HL-60 (cell line): ENCODE results near the gene AOC1.

ENCODE experiments used
- DNase-seq, 2 experiments: peaks; one replicate each; pipeline ENCODE4 v3.0.0-alpha.2; 2010 to 2020; ENCODE audit warnings: low read depth in 1 of 2, low spot score in 1 of 2
- H3K27ac ChIP-seq: fragments of 250-450 bp; sonication (Bioruptor Pico); replicated peaks from 2 replicates; pipeline ENCODE4 v1.5.1; 2020; ENCODE audit warnings: mild to moderate bottlenecking, moderate library complexity
- H3K27me3 ChIP-seq: fragments of 250-450 bp; sonication (Bioruptor Pico); 2 replicates; pipeline ENCODE4 v1.5.1; 2021; ENCODE audit warnings: mild to moderate bottlenecking, moderate library complexity; ENCODE audit not compliant: insufficient read depth, poor library complexity, severe bottlenecking
- H3K4me3 ChIP-seq: replicated peaks from 2 replicates; pipeline ENCODE4 v1.5.1; 2011; ENCODE audit warnings: mild to moderate bottlenecking, control low read depth, low read length; ENCODE audit not compliant: insufficient read depth
- CTCF ChIP-seq: IDR thresholded peaks from one replicate; pipeline ENCODE4 v1.5.1; 2011; ENCODE audit warnings: low read length, control low read depth, inconsistent platforms; ENCODE audit not compliant: insufficient read depth
- GABPA ChIP-seq: IDR thresholded peaks from 2 replicates; pipeline ENCODE4 v1.6.1; 2012; ENCODE audit warnings: low read depth
- POLR2AphosphoS5 ChIP-seq: IDR thresholded peaks from 2 replicates; pipeline ENCODE4 v1.6.1; 2012; ENCODE audit warnings: low read depth
- REST ChIP-seq: IDR thresholded peaks from 2 replicates; pipeline ENCODE4 v1.6.1; 2012; ENCODE audit warnings: low read depth; ENCODE audit not compliant: insufficient replicate concordance
- SPI1 ChIP-seq: IDR thresholded peaks from 2 replicates; pipeline ENCODE4 v1.6.1; 2012; ENCODE audit warnings: low read depth, mild to moderate bottlenecking, borderline replicate concordance

AOC1 gene

GRCh38 chr7:150901160-150902035, 49.1 kb downstream of the AOC1 start:
- Histone ChIP-seq H3K27ac (no peak overlapping the region), H3K4me3 (no peak overlapping the region), H3K27me3 (peaks cover 9% of the 10 kb centered on the region)
- no peak for TF ChIP-seq POLR2AphosphoS5
- TF ChIP-seq GABPA = no peak
- no peak for TF ChIP-seq CTCF
- no peak for TF ChIP-seq SPI1
- TF ChIP-seq REST = no peak
- no peak for DNase-seq

GRCh38 chr7:150902078-150903033, 50.0 kb downstream of the AOC1 start:
- no peak for TF ChIP-seq SPI1
- no peak for TF ChIP-seq POLR2AphosphoS5
- TF ChIP-seq GABPA = no peak
- TF ChIP-seq CTCF = no peak
- TF ChIP-seq REST = no peak
- no peak overlapping the region for H3K4me3 ChIP-seq
- no peak overlapping the region for H3K27ac ChIP-seq
- DNase-seq = no peak
- peaks cover 11% of the 10 kb centered on the region for H3K27me3 ChIP-seq

- peaks cover 4% of the 10 kb centered on the region for H3K27me3 ChIP-seq
- H3K27ac ChIP-seq = no peak overlapping the region
- no peak for DNase-seq
- no peak overlapping the region for H3K4me3 ChIP-seq
- TF ChIP-seq SPI1 (no peak), REST (no peak), GABPA (no peak), POLR2AphosphoS5 (no peak), CTCF (no peak)
Observed at GRCh38 chr7:150903606-150904005, 51.3 kb downstream of the AOC1 start.
